Uterus (tissue), 4 donors: ENCODE measurements around the gene GALNT13. TPM values are rescaled to one million over a fixed set of nuclear protein-coding genes. Genes with fewer than 3 reads are reported as not detected.
A peak's percentile ranks its signal among the peaks of the same experiment; 100 is the strongest.

Experiments
- DNase-seq, 2 donors: peaks; one replicate each; pipeline ENCODE4 v3.0.0-alpha.2; 2019 to 2020
- H3K27ac ChIP-seq, 2 donors: fragments of 200-600 bp; sonication (generic); 1 replicate in 1 of 2; 2 replicates in 1 of 2; pipeline ENCODE4 v1.5.1; 2016 to 2018
- H3K27me3 ChIP-seq, 2 donors: fragments of 200-600 bp; sonication (generic); one replicate each; pipeline ENCODE4 v1.5.1; 2018 to 2019; ENCODE audit warnings: control low read depth in 1 of 2
- H3K36me3 ChIP-seq, 2 donors: fragments of 200-600 bp; sonication (generic); one replicate each; pipeline ENCODE4 v1.5.1; 2019; ENCODE audit warnings: control low read depth in 1 of 2
- H3K4me1 ChIP-seq, 2 donors: fragments of 200-600 bp; sonication (generic); one replicate each; pipeline ENCODE4 v1.5.1; 2018 to 2019; ENCODE audit warnings: control low read depth in 1 of 2
- H3K4me3 ChIP-seq, 2 donors: fragments of 200-600 bp; sonication (generic); 1 replicate in 1 of 2; 2 replicates in 1 of 2; pipeline ENCODE4 v1.5.1; 2018 to 2019; ENCODE audit warnings: mild to moderate bottlenecking in 1 of 2
- H3K9me3 ChIP-seq, 2 donors: fragments of 200-600 bp; sonication (generic); one replicate each; pipeline ENCODE4 v1.5.1; 2019; ENCODE audit warnings: control low read depth in 1 of 2
- POLR2A ChIP-seq, 2 donors: fragments of 450-650 bp; IDR thresholded peaks; one replicate each; pipeline ENCODE4 v1.6.1; 2016; ENCODE audit warnings: antibody characterized with exemption in 2 of 2, mild to moderate bottlenecking in 1 of 2, moderate library complexity in 1 of 2
- intact Hi-C: fragments of 100-400 bp; cut with DNase I; formaldehyde crosslinking; loops from one replicate; pipeline ENCODE4 v1.15.1; 2023; ENCODE audit warnings: low total_unique reads
- total RNA-seq, 4 donors: library from RNA; depleted of rRNA in 3 of 4; stranded (reverse); fragments of >200 nt in 3 of 4; gene quantifications; one replicate each; pipeline versions ENCODE4 v1.1.0 to v1.2.4, GENCODE V29; 2014 to 2023
- TF ChIP-seq, protein P1 (sequence below), 4 experiments: fragments of 200-600 bp in 2 of 4; fragments of 450-650 bp in 2 of 4; sonication (generic) in 2 of 4; IDR thresholded peaks; one replicate each; pipeline ENCODE4 v1.5.1; 2016 to 2019; ENCODE audit warnings: antibody characterized with exemption in 4 of 4, mild to moderate bottlenecking in 2 of 4, moderate library complexity in 1 of 4
- donor health status: DM: yes; HTN: yes; CAD: no.

The GALNT13 gene
- total RNA-seq, 4 donors from 2014 or later, result 0.29 to 16.5 (median 4.1) TPM; not detected in 1

DNA sequence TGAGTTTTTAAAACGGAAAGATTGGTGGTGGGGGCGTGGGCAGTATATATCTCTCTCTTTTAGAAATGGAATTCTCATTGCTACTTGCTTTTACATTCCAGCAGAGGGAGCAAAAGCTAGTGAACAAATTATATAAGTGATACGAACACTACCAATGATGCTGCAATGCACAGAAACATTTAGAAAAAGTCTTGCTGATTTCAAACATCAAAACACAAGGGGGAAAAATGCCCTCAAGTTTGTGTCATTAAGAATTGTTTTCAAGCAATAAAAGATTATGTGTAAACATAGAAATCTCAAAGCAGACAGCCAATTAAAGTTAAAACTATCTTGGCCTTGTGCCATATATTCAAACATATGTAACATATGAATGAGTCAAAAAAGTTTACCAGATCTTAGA, 530.5 kb downstream of the GALNT13 start:
- intact Hi-C loops, result no loop called here
- no peaks in the 10 kb centered on the region for H3K9me3 ChIP-seq
- TF ChIP-seq, protein P1, sequence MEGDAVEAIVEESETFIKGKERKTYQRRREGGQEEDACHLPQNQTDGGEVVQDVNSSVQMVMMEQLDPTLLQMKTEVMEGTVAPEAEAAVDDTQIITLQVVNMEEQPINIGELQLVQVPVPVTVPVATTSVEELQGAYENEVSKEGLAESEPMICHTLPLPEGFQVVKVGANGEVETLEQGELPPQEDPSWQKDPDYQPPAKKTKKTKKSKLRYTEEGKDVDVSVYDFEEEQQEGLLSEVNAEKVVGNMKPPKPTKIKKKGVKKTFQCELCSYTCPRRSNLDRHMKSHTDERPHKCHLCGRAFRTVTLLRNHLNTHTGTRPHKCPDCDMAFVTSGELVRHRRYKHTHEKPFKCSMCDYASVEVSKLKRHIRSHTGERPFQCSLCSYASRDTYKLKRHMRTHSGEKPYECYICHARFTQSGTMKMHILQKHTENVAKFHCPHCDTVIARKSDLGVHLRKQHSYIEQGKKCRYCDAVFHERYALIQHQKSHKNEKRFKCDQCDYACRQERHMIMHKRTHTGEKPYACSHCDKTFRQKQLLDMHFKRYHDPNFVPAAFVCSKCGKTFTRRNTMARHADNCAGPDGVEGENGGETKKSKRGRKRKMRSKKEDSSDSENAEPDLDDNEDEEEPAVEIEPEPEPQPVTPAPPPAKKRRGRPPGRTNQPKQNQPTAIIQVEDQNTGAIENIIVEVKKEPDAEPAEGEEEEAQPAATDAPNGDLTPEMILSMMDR (IDR thresholded peaks at IDR 0.05), result no peak
- no peak for TF ChIP-seq POLR2A (IDR thresholded peaks at IDR 0.05)
- H3K36me3 ChIP-seq, result no peaks in the 10 kb centered on the region
- H3K4me3 ChIP-seq, result no peak overlapping the region
- DNase-seq, result no peak
- no peaks in the 10 kb centered on the region for H3K4me1 ChIP-seq
- H3K27ac ChIP-seq, result no peak overlapping the region
- no peaks in the 10 kb centered on the region for H3K27me3 ChIP-seq

DNA sequence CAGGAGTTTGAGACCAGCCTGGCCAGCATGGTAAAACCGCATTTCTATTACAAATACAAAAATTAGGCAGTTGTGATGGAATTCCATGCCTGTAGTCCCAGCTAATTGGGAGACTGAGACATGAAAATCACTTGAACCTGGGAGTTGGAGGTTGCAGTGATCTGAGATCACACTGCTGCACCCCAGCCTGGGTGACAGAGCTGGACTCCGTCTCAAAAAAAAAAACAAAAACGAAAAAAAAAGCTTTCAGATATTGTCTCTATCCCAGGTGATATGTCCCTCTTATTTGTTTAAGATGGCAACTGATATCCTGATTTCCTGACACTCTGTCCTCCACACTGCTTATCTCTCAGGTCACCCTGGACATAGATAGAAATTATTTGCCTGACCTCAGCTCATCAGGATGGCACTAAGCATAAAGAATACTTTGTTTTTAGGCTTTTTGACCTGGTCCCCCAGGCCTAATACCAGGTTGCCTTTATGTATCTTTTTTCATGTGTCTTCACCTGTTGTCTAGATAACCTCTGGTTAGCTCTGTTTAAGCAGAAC, 531.6 kb downstream of the GALNT13 start:
- no peaks in the 10 kb centered on the region for H3K36me3 ChIP-seq
- intact Hi-C loops, result no loop called here
- no peaks in the 10 kb centered on the region for H3K27me3 ChIP-seq
- TF ChIP-seq, protein P1 (IDR thresholded peaks at IDR 0.05), result no peak
- no peak for TF ChIP-seq POLR2A (IDR thresholded peaks at IDR 0.05)
- H3K4me1 ChIP-seq, result no peaks in the 10 kb centered on the region
- no peak for DNase-seq
- no peak overlapping the region for H3K4me3 ChIP-seq
- no peak overlapping the region for H3K27ac ChIP-seq
- no peaks in the 10 kb centered on the region for H3K9me3 ChIP-seq

DNA sequence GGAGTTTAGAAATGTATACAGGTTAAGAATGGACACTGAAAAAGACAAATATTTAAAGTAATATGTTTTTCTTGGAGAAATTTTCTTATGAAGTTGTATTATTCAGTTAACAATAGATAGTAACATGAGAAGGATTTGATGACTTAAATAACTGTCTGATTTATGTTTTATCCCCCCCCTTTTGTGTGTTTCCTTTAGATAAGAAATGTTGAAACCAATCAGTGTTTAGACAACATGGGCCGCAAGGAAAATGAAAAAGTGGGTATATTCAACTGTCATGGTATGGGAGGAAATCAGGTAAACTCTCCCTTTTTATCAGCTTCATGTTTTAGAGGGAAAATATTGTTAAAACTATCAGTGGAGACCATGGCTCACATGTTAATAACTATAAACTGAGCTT, 537.1 kb downstream of the GALNT13 start:
- Histone ChIP-seq H3K4me3 (no peak overlapping the region), H3K9me3 (no peaks in the 10 kb centered on the region), H3K27me3 (no peaks in the 10 kb centered on the region), H3K4me1 (no peaks in the 10 kb centered on the region), H3K27ac (no peak overlapping the region), H3K36me3 (no peaks in the 10 kb centered on the region)
- intact Hi-C loops, result no loop called here
- TF ChIP-seq, protein P1 (IDR thresholded peaks at IDR 0.05), result no peak
- TF ChIP-seq POLR2A (IDR thresholded peaks at IDR 0.05), result no peak
- no peak for DNase-seq

DNA sequence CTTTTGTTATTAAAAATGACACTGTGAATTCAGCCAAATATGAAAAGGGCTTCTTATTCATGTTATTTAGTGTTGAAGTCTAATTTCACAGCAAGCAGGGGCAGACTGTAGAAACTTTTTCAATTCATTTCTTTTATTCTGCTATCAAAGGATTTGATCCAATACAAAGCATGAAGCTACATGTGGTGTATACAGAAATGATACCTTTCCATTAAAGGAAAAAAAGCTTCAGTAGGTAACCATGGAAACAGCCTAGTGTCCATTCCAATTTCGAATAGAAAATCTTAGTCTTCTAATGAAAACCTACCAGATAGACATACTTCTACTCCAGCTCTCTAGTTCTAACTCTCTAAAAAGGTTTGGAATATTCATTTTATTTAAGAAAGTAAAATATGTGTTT, 550.5 kb downstream of the GALNT13 start:
- no peak overlapping the region for H3K27ac ChIP-seq
- H3K4me1 ChIP-seq, result no peaks in the 10 kb centered on the region
- H3K4me3 ChIP-seq, result no peak overlapping the region
- intact Hi-C loops, result no loop called here
- H3K27me3 ChIP-seq, result no peaks in the 10 kb centered on the region
- DNase-seq, result no peak
- TF ChIP-seq, protein P1 (IDR thresholded peaks at IDR 0.05), result no peak
- no peak for TF ChIP-seq POLR2A (IDR thresholded peaks at IDR 0.05)
- no peaks in the 10 kb centered on the region for H3K9me3 ChIP-seq
- H3K36me3 ChIP-seq, result no peaks in the 10 kb centered on the region

DNA sequence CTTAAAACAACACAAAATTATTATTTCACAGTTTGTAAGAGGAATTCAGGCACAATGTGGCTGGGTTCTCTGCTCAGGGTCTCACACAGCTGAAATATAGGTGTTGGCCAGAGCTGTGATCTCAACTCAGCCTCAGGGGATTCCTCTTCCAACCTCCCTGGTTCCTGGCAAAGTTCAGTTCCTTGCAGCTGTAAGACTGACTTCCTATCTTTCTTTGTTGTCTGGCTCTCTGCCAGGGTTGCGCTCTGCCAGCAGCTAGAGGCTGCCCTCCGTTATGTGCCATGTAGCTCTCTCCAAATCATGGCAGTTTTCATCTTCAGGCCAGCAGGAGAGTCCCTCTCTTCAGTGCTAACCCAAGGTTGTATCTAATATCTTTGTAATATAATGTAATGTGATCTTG, 554.3 kb downstream of the GALNT13 start:
- intact Hi-C loops, result no loop called here
- peak in 1 of 2 donors; percentile 12 for DNase-seq
- no peak overlapping the region for H3K27ac ChIP-seq
- no peaks in the 10 kb centered on the region for H3K36me3 ChIP-seq
- H3K4me1 ChIP-seq, result no peaks in the 10 kb centered on the region
- H3K9me3 ChIP-seq, result no peaks in the 10 kb centered on the region
- TF ChIP-seq, protein P1 (IDR thresholded peaks at IDR 0.05), result no peak
- TF ChIP-seq POLR2A (IDR thresholded peaks at IDR 0.05), result no peak
- no peaks in the 10 kb centered on the region for H3K27me3 ChIP-seq
- no peak overlapping the region for H3K4me3 ChIP-seq
